HG03460 (cell line): ENCODE measurements around the gene PDIA2.

ENCODE experiments used
- ATAC-seq: cut with Tn5 transposase; IDR thresholded peaks from one replicate; pipeline ENCODE4 v1.9.1; 2021; ENCODE audit not compliant: unreplicated experiment

The PDIA2 gene

DNA sequence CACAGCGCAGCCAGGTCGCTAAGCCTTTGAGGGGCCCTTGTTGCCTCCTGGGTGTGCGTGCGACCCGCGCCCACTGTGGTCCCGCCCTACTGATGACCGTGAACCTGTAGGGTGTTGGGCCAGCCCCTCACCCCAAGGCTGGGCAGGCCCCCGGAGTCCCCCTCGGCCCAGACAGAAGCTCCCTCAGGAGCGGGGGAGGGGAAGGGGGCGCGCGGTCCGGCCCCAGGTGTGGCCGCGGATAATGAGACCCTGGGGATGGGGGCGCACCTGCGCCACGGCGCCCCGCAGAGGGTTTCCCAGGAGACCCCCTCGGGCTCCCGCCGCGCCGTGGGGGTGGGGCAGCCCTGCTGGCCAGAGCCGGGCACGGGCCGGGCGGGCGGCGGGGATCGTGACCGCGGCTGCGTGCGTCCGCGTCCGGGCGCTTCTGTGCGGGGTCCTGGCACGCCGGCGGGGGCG lies 2.9 kb upstream of the PDIA2 start:
- no peak for ATAC-seq

DNA sequence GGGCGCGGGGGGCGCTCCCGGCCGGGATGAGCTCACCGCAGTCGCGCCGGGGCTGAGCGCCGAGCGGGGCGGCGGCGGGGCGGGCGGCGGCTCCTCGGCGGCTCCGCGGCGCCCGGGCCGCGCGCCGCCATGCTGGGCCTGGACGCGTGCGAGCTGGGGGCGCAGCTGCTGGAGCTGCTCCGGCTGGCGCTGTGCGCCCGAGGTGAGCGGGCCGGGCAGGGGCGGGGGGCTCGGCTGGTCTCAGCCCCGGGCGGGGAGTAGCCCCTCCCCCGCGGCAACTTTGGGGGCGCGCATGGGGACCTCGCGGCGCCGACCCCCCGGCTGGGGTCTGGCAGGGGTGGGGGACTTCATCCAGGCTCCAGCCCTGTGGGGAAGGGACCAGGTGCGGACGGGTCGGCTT lies 2.4 kb upstream of the PDIA2 start, which contains the start of gene ARHGDIG:
Gene ARHGDIG (plus strand): TSS at position 40 of the 400 bp plus-strand sequence. CDS start 90 bp downstream, at position 130.
- ATAC-seq: no peak

DNA sequence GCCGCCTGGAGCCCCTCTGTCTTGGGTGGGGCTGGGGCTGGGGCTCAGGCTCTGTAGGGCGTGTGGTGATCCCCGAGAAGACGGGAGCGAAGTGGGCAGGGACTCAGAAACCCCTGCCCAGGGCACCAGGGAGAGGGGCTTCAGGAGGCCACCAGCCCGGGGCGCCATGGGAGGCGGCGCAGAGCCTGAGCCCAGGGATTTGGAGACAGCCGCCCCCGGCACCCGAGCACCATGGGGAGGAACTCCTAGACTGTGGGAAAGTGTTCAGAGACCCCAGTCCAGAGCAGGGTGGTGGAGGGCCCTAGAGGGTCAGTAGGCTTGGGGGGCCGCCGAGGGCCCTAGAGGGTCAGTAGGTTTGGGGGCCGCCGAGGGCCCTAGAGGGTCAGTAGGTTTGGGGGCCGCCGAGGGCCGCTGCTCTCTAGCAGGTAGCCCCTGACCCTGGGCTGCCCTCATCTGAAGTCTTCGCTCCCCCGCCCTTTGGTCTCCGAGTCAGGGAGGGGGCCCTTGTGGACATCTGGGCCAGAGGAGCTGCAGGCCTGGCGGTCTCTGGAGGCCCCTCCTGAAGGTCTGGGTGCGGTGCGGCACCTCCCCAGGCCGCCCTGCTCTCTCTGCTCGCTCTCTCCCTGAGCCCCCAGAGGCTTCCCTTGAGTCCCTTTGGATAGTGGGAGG lies 1.8 kb upstream of the PDIA2 start:
- no peak for ATAC-seq

DNA sequence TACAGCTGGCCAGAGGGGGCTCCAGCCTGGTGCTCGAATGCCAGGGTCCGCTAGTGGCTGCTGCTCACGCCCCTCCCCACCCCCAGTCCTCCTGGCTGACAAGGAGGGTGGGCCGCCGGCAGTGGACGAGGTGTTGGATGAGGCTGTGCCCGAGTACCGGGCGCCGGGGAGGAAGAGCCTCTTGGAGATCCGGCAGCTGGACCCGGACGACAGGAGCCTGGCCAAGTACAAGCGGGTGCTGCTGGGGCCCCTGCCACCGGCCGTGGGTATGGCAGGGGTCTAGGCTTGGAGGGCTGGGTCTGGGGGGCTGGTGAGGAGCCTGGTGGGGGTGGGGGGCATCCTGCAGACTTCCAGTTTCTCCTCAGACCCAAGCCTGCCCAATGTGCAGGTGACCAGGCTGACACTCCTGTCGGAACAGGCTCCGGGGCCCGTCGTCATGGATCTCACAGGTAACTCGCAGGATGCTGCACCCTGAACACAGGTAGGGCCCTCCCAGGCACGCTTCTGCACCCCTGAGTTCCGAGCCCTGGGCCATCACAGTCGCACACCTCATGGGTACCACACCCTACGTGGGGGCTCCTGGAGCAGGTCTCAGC lies 1.2 kb upstream of the PDIA2 start:
- ATAC-seq: no peak

DNA sequence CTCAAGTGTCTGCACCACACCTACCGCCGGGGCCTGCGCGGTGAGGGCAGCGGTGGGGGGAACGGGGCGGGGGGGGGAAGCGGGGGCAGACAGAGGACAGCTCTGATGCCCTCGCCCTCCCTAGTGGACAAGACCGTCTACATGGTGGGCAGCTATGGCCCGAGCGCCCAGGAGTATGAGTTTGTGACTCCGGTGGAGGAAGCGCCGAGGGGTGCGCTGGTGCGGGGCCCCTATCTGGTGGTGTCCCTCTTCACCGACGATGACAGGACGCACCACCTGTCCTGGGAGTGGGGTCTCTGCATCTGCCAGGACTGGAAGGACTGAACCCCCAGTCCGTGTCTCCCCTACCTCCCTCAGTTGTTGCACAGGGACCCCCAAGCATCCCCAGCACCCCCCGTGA lies 473 bp upstream of the PDIA2 start:
- no peak for ATAC-seq

DNA sequence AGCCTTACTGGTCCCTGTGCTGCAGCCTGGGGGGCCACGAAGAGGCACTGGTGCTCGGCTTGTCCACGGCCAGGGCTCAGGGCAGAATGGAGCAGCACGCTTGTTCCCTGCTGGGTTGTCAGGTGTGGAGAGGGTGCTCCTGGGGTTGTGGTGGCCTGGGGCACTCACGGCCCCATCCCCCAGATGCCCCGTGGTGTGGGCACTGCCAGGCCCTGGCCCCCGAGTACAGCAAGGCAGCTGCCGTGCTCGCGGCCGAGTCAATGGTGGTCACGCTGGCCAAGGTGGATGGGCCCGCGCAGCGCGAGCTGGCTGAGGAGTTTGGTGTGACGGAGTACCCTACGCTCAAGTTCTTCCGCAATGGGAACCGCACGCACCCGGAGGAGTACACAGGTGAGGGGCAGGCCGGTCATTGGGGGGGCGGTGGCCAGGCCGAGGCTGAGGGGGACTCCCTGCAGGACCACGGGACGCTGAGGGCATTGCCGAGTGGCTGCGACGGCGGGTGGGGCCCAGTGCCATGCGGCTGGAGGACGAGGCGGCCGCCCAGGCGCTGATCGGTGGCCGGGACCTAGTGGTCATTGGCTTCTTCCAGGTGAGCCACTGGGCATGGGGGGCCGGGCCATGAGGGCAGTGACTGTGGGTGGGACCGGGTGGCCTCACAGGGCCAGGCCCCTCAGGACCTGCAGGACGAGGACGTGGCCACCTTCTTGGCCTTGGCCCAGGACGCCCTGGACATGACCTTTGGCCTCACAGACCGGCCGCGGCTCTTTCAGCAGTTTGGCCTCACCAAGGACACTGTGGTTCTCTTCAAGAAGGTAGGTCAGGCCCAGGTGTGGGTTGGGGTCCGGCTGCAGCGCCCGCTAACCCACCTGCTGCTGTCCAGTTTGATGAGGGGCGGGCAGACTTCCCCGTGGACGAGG lies 1.5 kb downstream of the PDIA2 start:
- ATAC-seq: no peak

DNA sequence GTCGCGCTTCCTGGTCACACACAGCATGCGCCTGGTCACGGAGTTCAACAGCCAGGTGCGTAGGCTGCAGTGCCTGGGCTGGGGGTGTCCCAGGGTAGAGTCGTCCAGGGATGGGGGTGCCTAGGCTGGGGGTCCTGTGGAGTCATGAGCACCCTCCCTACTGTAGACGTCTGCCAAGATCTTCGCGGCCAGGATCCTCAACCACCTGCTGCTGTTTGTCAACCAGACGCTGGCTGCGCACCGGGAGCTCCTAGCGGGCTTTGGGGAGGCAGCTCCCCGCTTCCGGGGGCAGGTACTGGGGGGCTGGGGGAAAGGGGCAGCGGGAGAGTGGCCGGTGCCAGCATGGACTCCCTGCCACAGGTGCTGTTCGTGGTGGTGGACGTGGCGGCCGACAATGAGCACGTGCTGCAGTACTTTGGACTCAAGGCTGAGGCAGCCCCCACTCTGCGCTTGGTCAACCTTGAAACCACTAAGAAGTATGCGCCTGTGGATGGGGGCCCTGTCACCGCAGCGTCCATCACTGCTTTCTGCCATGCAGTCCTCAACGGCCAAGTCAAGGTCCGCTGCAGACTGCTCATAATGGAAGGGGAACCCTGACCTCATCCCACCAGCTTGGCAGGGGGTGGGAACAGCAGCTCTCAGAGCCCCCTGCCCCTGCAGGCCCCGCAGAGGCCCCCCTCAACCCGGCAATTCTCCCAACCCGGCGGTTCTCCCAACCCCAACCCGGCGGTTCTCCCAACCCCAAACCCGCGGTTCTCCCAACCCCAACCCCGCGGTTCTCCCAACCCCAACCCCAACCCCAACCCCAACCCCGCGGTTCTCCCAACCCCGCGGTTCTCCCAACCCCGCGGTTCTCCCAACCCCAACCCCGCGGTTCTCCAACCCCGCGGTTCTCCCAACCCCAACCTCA lies 2.4 kb downstream of the PDIA2 start:
- ATAC-seq: no peak

DNA sequence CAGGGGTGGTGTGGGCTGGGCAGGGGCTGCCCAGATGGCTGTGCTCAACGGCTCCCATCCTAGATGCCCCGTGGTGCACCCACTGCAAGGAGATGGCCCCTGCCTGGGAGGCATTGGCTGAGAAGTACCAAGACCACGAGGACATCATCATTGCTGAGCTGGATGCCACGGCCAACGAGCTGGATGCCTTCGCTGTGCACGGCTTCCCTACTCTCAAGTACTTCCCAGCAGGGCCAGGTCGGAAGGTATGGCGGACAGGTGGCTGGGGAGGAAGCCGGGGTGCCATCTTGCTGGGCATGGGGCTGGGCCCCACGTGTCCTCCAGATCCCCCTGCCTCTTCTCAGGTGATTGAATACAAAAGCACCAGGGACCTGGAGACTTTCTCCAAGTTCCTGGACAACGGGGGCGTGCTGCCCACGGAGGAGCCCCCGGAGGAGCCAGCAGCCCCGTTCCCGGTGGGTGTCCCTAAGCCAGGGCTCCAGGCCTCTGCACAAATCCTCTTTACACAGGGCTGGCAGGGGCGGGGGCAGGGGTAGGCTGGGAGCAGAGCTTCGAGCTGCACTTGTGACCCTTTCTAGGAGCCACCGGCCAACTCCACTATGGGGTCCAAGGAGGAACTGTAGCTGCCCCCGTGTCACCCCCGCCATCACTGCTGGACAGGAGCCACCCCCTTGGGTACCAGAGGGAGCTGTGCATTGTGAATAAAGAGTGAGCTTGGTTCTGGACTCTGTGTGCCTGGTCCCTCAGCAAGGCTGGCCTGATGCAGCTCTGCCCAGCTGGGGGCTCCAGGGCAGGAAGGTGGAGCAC lies 3.7 kb downstream of the PDIA2 start:
- ATAC-seq: no peak

DNA sequence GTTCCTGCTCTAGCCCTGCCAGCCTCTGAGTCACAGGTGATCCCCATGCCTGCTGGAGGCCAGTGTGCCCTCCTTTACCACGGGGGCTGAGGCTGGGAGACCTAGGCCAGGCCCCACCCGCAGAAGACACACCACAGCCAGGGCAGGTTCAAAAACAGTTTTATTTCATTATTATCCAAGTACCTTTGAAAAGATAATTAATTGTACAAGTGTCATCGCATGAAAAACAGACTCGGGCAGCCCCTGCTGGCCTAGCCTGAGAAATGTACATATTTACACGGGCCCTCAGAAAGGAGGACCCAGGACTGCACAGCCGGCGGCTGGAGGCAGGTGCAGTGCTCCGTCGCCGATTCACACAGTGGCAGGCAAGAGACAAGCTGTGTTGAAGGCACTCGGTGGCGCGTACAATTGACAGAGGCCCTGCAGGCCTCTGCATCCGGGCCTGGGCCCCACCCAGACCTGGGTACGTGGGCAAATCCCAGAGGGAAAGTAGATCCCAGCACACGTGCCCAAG lies 4.4 kb downstream of the PDIA2 start:
- ATAC-seq: no peak

DNA sequence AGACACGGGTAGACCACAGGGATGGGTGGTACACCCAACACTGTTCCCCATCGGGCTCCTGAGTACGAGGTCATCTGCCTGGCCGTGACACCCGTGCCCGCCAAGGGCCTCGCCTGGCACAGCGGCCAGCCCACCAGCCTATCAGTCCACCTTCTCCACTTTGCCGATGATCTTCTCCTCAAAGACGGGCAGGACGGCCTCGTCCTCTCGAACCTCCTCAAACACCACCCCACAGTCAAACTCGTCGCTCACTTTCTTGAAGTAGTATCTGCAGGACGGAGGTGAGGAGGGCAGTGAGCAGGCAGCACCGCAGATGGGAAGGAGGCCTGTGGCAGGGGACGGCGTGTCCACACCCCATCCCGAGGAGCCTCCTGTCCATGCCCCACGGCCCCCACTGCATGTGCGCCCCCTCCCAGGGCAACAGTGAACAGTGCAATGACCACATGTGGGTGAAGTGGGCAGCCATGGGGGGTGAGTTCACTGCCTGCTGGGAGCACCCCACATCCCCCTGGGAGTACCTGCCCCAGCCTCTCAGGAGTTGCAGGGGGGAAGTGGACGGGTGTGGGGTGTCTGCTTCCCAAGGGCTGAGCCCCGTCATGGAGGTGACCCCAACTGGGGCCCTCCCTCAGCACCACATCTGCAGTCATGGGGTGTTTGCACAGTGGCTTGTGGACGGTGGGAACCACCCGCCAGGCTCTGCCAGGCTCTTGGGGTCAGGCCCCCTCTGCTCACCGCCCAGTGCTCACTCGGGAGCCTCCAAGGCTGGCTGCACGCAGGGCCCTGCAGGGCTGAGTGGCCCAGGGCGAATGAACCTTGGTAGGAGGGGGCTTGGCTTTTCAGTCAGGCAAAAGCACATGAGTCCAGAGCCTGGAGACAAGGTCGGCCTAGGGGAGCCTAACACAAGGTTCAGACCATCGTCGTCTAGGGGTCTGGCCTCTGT lies 5.3 kb downstream of the PDIA2 start:
- ATAC-seq: no peak

DNA sequence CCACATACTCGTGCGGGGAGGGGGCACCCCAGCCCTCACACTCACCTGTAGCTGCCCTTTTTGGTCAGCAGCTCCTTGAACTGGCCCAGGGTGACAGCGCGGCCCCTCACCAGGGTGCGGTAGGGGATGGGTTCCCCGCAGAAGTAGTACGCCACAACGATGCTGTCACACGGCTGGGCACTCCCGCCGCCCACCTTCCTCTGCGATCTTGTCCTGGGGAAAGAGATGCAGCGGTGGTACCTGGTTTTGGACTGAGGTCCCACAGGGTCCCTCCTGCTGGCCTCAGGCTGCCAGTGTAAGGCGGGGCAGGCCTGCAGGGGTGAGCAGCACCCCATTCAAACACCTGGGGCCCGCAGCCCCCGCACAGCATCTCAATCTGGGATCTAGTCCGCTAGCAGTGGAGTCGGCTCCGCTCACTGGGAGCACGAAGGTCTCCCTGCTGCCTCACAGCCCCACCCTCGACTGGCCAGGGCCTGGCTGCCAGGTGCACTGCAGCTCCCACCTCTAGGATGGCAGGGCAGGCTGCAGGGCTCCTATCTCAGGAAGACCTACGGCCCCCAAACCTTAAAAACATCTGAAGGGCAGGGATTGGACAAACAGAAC lies 6.5 kb downstream of the PDIA2 start:
- ATAC-seq: no peak

DNA sequence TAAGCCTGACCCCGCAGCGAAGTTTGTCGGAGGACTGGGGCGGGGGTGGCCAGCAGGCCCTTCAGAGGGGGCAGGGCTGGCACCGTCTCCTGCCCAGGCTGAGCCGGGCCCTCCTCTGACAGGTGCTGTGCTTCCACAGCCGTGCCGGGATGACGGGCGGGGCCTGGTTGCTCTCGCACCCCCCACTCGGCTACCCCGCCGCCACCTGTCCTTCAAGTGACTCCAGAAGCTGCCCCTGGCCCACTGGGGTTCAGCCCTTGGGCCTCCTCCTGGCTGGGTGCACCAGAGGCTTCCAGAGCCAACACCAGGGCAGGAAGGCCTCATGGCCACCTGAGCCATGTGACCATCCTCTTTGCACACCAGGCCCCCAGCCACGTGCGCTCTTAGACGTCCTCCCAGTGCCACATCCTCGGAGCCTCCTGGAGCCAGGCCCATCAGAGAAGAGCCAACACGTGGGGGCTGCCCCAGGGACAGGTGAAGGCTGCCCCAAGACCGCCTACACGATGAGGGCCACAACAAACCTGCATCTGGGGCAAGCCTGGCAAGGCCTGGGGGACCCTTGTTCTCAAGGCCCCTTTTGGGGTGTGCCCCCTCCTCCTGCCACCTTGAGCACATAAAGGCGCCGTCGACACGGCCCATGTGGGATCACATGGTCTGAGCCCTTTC lies 7.2 kb downstream of the PDIA2 start:
- no peak for ATAC-seq

DNA sequence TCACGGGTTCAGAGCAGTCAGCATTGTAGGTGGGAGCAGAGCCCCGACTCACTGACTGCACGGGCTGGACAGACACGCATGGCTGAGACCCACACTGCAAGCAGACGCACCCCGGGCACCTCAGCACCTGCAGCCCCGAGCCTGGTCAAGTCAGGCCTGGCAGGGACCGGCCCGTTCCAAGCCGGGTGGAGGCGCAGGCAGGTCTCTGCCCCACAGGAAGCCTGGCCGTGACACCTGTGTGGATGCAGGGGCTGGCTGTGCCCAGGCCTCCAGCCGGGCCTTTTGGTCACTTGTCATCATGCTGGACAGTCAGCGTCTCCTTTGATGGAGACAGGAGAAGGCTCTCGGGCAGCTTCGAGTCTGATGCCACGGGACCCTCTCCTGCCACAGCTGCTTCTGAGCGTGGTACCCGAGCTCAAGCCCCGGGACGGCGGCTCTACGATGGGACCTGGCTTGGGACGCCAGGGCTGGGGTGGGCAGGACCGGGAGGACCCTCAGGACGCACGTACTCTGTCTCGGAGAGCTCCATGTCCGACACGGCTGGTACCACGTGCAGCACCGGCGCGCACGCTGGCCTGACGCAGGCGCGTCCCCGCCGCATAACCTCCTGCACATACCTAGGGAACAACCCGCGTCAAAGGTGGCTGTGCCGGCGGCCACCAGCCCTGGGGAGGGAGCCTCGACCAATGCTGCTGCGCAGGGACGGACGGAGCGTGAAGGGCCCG lies 7.9 kb downstream of the PDIA2 start:
- ATAC-seq: no peak

DNA sequence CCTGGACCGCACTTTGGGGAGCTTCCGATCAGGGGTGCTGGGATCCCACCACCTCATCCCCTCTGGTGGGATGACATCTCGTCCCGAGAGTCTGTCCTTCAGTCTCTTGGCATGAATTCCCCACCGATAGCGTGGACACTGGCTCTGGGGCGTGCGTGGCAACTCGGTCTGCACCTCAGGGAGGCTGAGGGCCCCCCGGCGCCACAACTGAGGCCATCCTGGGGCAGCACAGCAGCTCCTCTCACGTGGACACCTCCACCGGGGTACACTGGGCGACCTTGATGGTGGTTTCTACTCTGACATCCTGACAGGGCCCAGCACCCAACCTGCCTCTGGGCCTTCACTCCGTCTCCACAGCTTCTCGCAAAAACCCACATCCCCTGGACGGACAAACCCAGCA lies 8.6 kb downstream of the PDIA2 start:
- ATAC-seq: no peak

DNA sequence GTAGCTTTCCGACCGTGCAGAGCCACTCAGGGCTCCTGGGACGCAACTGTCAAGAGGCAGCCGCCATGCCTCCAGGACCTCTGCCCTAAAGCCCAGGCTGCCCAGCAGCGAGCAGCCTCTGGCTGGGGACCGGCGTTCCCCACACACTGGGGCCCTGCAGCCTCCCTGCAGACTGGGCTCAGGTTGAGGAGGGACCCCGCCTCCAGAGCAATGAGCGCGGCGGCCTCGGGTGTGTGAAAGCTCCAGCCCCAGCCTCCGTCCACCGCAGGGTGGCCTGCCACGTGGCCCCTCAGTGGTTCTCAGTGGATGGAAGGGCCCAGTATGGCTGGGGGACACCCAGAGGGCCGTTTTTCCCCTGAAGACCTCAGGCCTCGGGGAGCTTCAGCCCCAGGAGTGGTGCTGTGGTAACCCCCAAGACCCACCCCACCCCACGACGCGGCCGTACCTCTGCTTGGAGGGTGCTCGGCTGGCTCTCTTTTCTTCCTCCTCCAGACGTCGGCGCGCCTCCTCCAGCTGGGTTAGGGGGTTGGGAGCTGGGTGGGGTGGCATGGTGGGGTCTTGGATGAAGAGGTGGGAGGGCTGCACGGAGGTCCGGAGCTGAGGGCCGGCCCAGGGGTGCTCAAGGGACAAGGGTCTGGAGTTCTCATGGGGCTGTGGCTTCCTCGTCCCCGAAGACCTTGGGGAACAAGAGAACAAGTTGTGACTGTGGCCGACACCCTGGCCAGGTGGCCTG lies 10.2 kb downstream of the PDIA2 start:
- ATAC-seq: no peak

DNA sequence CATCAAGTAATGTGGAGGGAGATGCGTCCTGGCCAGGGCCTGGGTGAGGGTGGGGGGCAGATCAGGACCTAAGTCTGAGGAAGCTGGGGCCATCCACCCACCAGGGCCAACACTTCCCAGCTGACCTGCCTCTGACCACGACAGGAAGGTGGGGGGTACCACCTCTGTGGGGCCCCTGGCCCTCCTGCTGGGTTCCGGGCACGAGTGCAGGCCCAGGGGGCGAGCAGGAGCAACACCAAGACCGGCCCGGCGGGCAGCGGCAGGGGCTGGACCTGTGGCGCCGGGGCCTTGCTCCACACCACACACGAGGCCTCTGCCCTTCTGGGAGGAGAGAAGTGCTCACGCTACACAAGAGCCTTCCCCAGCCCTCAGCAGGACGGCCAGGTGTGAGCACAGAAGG lies 13.3 kb downstream of the PDIA2 start:
- no peak for ATAC-seq
